Natural killer cell treated with Interleukin-12 subunit alpha and Interleukin-12 subunit beta and Interleukin-15 and Interleukin-18, amount 100 ng/mL, for 72 hours (primary cell): ENCODE results near the gene BIVM. TPM values are rescaled to one million over a fixed set of nuclear protein-coding genes. Genes with fewer than 3 reads are reported as not detected.
A peak's percentile ranks its signal among the peaks of the same experiment; 100 is the strongest.

ENCODE experiments used
- ATAC-seq, 2 donors: fragments of 150-1000 bp; cut with Tn5 transposase in 1 of 2; sonication (Bioruptor Pico), chemical (Tn5 transposase) in 1 of 2; 2 replicates each; pipeline ENCODE4 v1.10.0; 2021
- DNase-seq: peaks from one replicate; pipeline ENCODE4 v3.0.0; 2022; ENCODE audit warnings: low spot score
- H3K27ac Mint-ChIP-seq, 2 donors: 1 replicate in 1 of 2; 2 replicates in 1 of 2; pipeline ENCODE4 v1.8.0; 2022; ENCODE audit warnings: mixed read lengths in 2 of 2, mild to moderate bottlenecking in 1 of 2, moderate library complexity in 1 of 2
- H3K27me3 Mint-ChIP-seq, 2 donors: 1 replicate in 1 of 2; 2 replicates in 1 of 2; pipeline ENCODE4 v1.8.0; 2022; ENCODE audit warnings: mixed read lengths in 2 of 2
- H3K36me3 Mint-ChIP-seq: one replicate; pipeline ENCODE4 v1.8.0; 2022; ENCODE audit warnings: mixed read lengths
- H3K4me1 Mint-ChIP-seq, 2 donors: 1 replicate in 1 of 2; 2 replicates in 1 of 2; pipeline ENCODE4 v1.8.0; 2022; ENCODE audit warnings: low read depth in 2 of 2, mixed read lengths in 2 of 2, mild to moderate bottlenecking in 1 of 2
- H3K4me3 Mint-ChIP-seq: one replicate; pipeline ENCODE4 v1.8.0; 2022; ENCODE audit warnings: mixed read lengths
- H3K9me3 Mint-ChIP-seq: 2 replicates; pipeline ENCODE4 v1.8.0; 2022; ENCODE audit warnings: mixed read lengths
- total RNA-seq, 2 donors: library from RNA; stranded (reverse); gene quantifications; one replicate each; pipeline ENCODE4 v1.2.3, GENCODE V29; 2022

Gene BIVM
- total RNA-seq, 2 donors from 2014 or later: 14.5 to 23.4 TPM

- peak; percentile 89 for DNase-seq
- H3K27ac Mint-ChIP-seq: peak overlapping the region; percentile 65 to 68
- no peaks in the 10 kb centered on the region for H3K27me3 Mint-ChIP-seq
- H3K4me1 Mint-ChIP-seq: peaks cover 13 to 18% of the 10 kb centered on the region in 2 donors
- peak overlapping the region; percentile 91 for H3K4me3 Mint-ChIP-seq
- H3K36me3 Mint-ChIP-seq: no peaks in the 10 kb centered on the region
- ATAC-seq: peak; percentile 90
- H3K9me3 Mint-ChIP-seq: no peaks in the 10 kb centered on the region
These were observed 1.5 kb downstream of the BIVM start for GRCh38 chr13:102800145-102801041.

- Mint-ChIP-seq H3K36me3 (peaks cover 5% of the 10 kb centered on the region), H3K4me3 (no peak overlapping the region), H3K27ac (no peak overlapping the region), H3K27me3 (no peaks in the 10 kb centered on the region), H3K9me3 (no peaks in the 10 kb centered on the region), H3K4me1 (peaks cover 7 to 23% of the 10 kb centered on the region in 2 donors)
- ATAC-seq (no peak), DNase-seq (no peak)
These were observed 6.8 kb downstream of the BIVM start for GRCh38 chr13:102805680-102806079.

- Mint-ChIP-seq H3K27ac (no peak overlapping the region), H3K27me3 (no peaks in the 10 kb centered on the region), H3K36me3 (peaks cover 18% of the 10 kb centered on the region), H3K4me3 (no peak overlapping the region), H3K4me1 (peaks cover 8 to 13% of the 10 kb centered on the region in 2 donors), H3K9me3 (no peaks in the 10 kb centered on the region)
- ATAC-seq (no peak), DNase-seq (no peak)
These were observed 8.8 kb downstream of the BIVM start for GRCh38 chr13:102807699-102808098.

GRCh38 chr13:102812611-102813287 is 13.8 kb downstream of the BIVM start:
- Mint-ChIP-seq H3K9me3 (no peaks in the 10 kb centered on the region), H3K27me3 (no peaks in the 10 kb centered on the region), H3K4me1 (peaks cover 16 to 18% of the 10 kb centered on the region in 2 donors), H3K4me3 (no peak overlapping the region), H3K27ac (no peak overlapping the region), H3K36me3 (peaks cover 24% of the 10 kb centered on the region)
- no peak for ATAC-seq
- no peak for DNase-seq

- Mint-ChIP-seq H3K9me3 (no peaks in the 10 kb centered on the region), H3K4me3 (no peak overlapping the region), H3K36me3 (peaks cover 24% of the 10 kb centered on the region), H3K27me3 (no peaks in the 10 kb centered on the region), H3K4me1 (peaks cover 10 to 18% of the 10 kb centered on the region in 2 donors), H3K27ac (no peak overlapping the region)
- DNase-seq (no peak), ATAC-seq (no peak)
These were observed 15.2 kb downstream of the BIVM start for GRCh38 chr13:102814025-102814607.

GRCh38 chr13:102814793-102815192 is 15.9 kb downstream of the BIVM start:
- no peak overlapping the region for H3K4me3 Mint-ChIP-seq
- H3K36me3 Mint-ChIP-seq: peaks cover 24% of the 10 kb centered on the region
- ATAC-seq: no peak
- peaks cover 10 to 18% of the 10 kb centered on the region in 2 donors for H3K4me1 Mint-ChIP-seq
- no peak overlapping the region for H3K27ac Mint-ChIP-seq
- no peak for DNase-seq
- H3K27me3 Mint-ChIP-seq: no peaks in the 10 kb centered on the region
- no peaks in the 10 kb centered on the region for H3K9me3 Mint-ChIP-seq

- H3K4me3 Mint-ChIP-seq: no peak overlapping the region
- DNase-seq (no peak), ATAC-seq (no peak)
- peaks cover 8 to 18% of the 10 kb centered on the region in 2 donors for H3K4me1 Mint-ChIP-seq
- H3K27me3 Mint-ChIP-seq: no peaks in the 10 kb centered on the region
- H3K36me3 Mint-ChIP-seq: peaks cover 19% of the 10 kb centered on the region
- no peaks in the 10 kb centered on the region for H3K9me3 Mint-ChIP-seq
- no peak overlapping the region for H3K27ac Mint-ChIP-seq
These were observed 16.9 kb downstream of the BIVM start for GRCh38 chr13:102815788-102816187.

GRCh38 chr13:102816708-102817107 is 17.8 kb downstream of the BIVM start:
- no peak for ATAC-seq
- H3K9me3 Mint-ChIP-seq: no peaks in the 10 kb centered on the region
- H3K4me3 Mint-ChIP-seq: no peak overlapping the region
- DNase-seq: no peak
- H3K36me3 Mint-ChIP-seq: peaks cover 14% of the 10 kb centered on the region
- no peak overlapping the region for H3K27ac Mint-ChIP-seq
- no peaks in the 10 kb centered on the region for H3K27me3 Mint-ChIP-seq
- H3K4me1 Mint-ChIP-seq: peaks cover 8 to 18% of the 10 kb centered on the region in 2 donors

- DNase-seq (no peak), ATAC-seq (no peak)
- H3K4me1 Mint-ChIP-seq: peaks cover 8 to 13% of the 10 kb centered on the region in 2 donors
- no peak overlapping the region for H3K27ac Mint-ChIP-seq
- peaks cover 14% of the 10 kb centered on the region for H3K36me3 Mint-ChIP-seq
- no peaks in the 10 kb centered on the region for H3K27me3 Mint-ChIP-seq
- no peak overlapping the region for H3K4me3 Mint-ChIP-seq
- no peaks in the 10 kb centered on the region for H3K9me3 Mint-ChIP-seq
These were observed 18.3 kb downstream of the BIVM start for GRCh38 chr13:102817241-102817640.

GRCh38 chr13:102817907-102818306 is 19.0 kb downstream of the BIVM start:
- H3K4me1 Mint-ChIP-seq: peaks cover 8 to 10% of the 10 kb centered on the region in 2 donors
- H3K27ac Mint-ChIP-seq: no peak overlapping the region
- no peak overlapping the region for H3K4me3 Mint-ChIP-seq
- no peaks in the 10 kb centered on the region for H3K9me3 Mint-ChIP-seq
- DNase-seq: no peak
- no peak for ATAC-seq
- H3K36me3 Mint-ChIP-seq: peaks cover 15% of the 10 kb centered on the region
- H3K27me3 Mint-ChIP-seq: no peaks in the 10 kb centered on the region

- Mint-ChIP-seq H3K27ac (no peak overlapping the region), H3K9me3 (no peaks in the 10 kb centered on the region), H3K36me3 (peaks cover 17% of the 10 kb centered on the region), H3K4me1 (no peaks in the 10 kb centered on the region), H3K4me3 (no peak overlapping the region), H3K27me3 (no peaks in the 10 kb centered on the region)
- ATAC-seq (no peak), DNase-seq (no peak)
These were observed 26.5 kb downstream of the BIVM start for GRCh38 chr13:102825400-102825799.

- DNase-seq: no peak
- Mint-ChIP-seq H3K4me3 (no peak overlapping the region), H3K27ac (no peak overlapping the region), H3K36me3 (peaks cover 17% of the 10 kb centered on the region), H3K9me3 (no peaks in the 10 kb centered on the region), H3K27me3 (no peaks in the 10 kb centered on the region), H3K4me1 (no peaks in the 10 kb centered on the region)
- no peak for ATAC-seq
These were observed 27.2 kb downstream of the BIVM start for GRCh38 chr13:102825921-102826706.

- H3K36me3 Mint-ChIP-seq: peaks cover 5% of the 10 kb centered on the region
- DNase-seq: no peak
- H3K4me1 Mint-ChIP-seq: no peaks in the 10 kb centered on the region
- no peak overlapping the region for H3K27ac Mint-ChIP-seq
- no peaks in the 10 kb centered on the region for H3K27me3 Mint-ChIP-seq
- ATAC-seq: no peak
- no peaks in the 10 kb centered on the region for H3K9me3 Mint-ChIP-seq
- no peak overlapping the region for H3K4me3 Mint-ChIP-seq
These were observed 31.7 kb downstream of the BIVM start for GRCh38 chr13:102830646-102831045.
